GM12873 (cell line): ENCODE measurements around the gene PTGDS.

Experiments used
- TF ChIP-seq, protein P1 (sequence below): IDR thresholded peaks from 2 replicates; pipeline ENCODE4 v1.5.1; 2012; ENCODE audit warnings: low read depth, mild to moderate bottlenecking, moderate library complexity, low read length, control low read depth; ENCODE audit not compliant: insufficient read depth; ENCODE audit errors: missing control alignments

PTGDS gene

DNA sequence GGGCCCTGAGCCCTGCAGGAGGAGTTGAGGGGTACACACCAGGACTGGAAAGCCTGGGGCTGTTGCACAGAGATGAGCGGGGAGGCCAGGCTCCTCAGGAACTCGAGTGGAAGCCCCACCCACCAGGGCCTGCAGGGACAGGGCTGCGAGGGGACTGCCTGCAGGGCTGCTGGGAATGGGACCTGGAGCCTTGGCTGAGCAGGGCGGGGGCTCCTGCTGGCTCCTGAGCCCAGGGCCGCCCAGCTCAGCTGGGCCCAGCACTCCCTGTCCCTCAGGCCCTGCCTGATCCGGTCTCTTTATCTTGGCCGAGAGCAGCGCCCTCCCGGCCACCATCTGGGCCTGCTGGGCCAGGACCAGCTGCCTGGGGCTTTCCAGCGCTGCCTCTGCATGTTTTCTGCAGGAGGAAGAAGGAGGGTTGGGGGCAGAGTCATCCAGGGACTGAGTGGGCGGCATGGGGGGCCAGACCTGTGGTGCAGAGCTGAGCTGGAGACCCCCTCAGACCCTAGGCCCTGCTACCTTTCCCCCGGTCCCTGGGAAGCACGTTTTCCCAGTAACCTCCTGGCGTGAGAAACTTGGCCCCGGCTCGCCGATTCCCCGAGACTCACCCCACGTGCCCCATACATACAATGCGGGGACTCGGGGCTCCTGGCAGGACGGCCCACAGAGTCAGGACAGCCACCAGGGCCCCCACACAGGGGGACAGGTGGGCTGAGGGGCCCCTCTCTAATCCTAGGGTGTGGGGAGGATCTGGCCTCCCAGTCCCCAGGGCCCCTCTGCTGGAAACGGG lies 15.8 kb upstream of the PTGDS start:
- TF ChIP-seq, protein P1, sequence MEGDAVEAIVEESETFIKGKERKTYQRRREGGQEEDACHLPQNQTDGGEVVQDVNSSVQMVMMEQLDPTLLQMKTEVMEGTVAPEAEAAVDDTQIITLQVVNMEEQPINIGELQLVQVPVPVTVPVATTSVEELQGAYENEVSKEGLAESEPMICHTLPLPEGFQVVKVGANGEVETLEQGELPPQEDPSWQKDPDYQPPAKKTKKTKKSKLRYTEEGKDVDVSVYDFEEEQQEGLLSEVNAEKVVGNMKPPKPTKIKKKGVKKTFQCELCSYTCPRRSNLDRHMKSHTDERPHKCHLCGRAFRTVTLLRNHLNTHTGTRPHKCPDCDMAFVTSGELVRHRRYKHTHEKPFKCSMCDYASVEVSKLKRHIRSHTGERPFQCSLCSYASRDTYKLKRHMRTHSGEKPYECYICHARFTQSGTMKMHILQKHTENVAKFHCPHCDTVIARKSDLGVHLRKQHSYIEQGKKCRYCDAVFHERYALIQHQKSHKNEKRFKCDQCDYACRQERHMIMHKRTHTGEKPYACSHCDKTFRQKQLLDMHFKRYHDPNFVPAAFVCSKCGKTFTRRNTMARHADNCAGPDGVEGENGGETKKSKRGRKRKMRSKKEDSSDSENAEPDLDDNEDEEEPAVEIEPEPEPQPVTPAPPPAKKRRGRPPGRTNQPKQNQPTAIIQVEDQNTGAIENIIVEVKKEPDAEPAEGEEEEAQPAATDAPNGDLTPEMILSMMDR: no peak

GRCh38 chr9:136962163-136962562 lies 15.1 kb upstream of the PTGDS start:
- TF ChIP-seq, protein P1: no peak

DNA sequence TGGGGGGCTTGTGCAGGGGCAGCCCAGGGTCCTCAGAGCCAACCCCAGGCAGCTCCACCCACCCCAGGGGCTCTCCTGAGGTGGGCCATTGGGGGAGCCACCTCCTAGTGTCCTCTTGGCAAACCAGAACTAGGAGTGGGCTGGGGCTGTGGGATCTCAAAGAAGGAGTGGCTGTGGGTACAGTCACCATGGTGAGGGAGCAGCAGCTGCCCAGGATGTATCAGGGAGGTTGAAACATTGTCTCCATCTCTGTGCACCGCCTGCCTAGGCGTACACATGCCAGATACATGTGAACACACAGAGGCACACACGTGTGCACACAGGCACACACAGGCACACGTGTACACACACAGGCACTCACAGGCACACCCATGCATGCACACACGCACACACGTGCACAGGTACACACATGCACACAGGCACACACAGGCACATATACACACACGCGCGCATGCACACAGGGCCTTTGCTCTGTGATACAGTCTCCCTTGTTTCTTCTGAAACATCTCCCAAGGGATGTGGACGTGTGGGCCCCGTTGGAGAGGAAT lies 14.5 kb upstream of the PTGDS start:
- TF ChIP-seq, protein P1: no peak

GRCh38 chr9:136963341-136963740 lies 14.0 kb upstream of the PTGDS start:
- TF ChIP-seq, protein P1: no peak

DNA sequence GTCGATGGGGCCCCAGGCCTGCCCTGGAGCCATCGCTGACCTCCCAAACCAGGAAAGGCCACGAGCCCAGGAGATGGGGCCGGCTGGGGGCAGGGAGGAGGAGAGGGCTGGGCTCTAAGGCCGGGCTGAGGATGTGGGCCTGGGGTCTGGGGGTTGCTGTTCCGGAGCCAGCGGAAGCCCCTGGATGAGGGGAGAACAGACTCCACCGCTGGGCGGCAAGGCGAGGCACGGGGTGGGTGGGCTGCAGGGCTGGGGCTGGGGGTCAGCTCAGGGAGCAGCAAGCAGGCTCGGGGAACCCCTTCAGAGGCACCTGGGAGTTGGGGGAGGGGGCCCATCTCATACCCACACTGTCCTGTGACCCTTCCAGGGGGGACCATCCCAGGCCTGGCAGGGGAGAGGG lies 13.6 kb upstream of the PTGDS start:
- TF ChIP-seq, protein P1: no peak

DNA sequence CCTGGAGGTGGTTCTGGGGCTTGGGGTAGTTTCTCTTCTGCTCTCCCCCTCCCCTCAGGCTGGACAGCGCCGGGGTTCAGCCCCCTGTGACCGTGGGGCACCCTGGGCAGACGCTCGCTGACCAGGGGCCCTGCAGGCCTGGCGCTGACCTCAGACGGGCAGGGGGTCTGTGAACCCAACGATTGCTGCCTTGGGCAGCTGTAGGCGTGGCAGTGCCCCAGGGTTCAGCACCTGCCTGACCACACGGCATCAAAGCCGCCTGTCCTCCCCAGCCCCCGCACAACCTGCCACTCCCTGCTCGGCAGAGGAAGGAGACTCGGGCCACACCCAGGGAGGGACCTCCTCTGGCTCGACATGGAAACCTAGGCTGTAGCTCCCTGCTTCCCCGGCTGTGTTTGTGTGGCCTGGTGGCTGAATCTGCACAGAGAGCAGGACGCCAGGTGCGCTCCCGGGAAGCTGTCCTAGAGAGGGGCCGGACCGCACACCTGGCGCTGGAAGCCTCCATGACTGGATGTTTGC lies 13.1 kb upstream of the PTGDS start:
- TF ChIP-seq, protein P1: no peak

DNA sequence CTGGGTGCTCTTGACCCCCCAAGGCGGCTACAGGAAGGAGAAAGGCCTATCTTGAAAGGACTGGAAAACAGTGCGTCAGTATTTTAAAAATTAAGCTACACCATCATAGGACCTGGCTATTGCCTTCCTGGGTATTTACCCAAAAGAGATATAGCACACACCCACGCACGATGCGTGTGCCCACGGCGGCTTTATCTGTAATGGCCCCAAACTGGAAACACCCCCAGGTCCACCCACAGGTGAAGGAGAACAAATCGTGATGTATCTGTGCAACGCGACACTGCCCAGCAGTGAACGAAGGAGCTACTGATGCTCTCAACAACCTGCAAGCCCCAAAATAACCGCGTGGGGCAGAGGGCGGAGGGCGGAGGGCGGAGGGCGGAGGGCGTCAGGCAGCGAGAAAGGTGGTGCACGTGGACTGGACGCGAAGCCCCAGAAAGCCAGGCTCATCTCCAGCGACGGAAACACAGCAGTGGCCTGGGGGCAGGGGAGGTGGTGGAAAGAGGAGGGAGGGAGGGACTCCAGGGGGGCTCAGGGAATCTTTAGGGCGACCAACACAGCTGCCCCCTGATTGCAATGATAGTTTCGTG lies 12.4 kb upstream of the PTGDS start:
- TF ChIP-seq, protein P1: no peak
